ENCODE data around the gene PRM2. TPM values are rescaled to one million over a fixed set of nuclear protein-coding genes. Genes with fewer than 3 reads are reported as not detected.

Gene PRM2, protein sequence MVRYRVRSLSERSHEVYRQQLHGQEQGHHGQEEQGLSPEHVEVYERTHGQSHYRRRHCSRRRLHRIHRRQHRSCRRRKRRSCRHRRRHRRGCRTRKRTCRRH
- not detected in 2 replicates for total RNA-seq

GRCh38 chr16:11276143-11276895 is at the start of gene PRM2:
Gene PRM2, minus strand, starts transcription at chr16:11276480. Its CDS starts 110 bp downstream, at chr16:11276370.
- DNase-seq (ENCODE audit: extremely low read depth, low read depth, low spot score): no peak

- DNase-seq (ENCODE audit: extremely low read depth, low read depth, low spot score): no peak
These were observed 49.3 kb upstream of the PRM2 start for GRCh38 chr16:11325404-11326083.

GRCh38 chr16:11323551-11324336 is 47.5 kb upstream of the PRM2 start:
- DNase-seq (ENCODE audit: extremely low read depth, low read depth, low spot score): no peak

- DNase-seq (ENCODE audit: extremely low read depth, low read depth, low spot score): no peak
These were observed 46.5 kb upstream of the PRM2 start for GRCh38 chr16:11322823-11323222.

- DNase-seq (ENCODE audit: extremely low read depth, low read depth, low spot score): no peak
These were observed 45.4 kb upstream of the PRM2 start for GRCh38 chr16:11321662-11322061.

DNA sequence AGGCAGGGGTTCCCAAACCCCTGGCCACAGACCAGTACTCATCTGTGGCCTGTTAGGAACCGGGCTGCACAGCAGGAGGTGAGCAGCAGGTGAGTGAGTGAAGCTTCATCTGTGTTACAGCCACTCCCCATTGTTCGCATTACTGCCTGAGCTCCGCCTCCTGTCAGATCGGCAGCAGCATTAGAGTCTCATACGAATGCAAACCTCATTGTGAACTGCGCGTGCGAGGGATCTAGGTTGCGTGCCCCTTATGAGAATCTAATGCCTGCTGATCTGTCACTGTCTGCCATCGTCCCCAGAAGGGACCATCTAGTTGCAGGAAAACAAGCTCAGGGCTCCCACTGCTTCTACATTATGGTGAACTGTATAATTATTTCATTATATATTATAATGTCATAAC is 43.9 kb upstream of the PRM2 start:
- no peak for DNase-seq (ENCODE audit: extremely low read depth, low read depth, low spot score)

DNA sequence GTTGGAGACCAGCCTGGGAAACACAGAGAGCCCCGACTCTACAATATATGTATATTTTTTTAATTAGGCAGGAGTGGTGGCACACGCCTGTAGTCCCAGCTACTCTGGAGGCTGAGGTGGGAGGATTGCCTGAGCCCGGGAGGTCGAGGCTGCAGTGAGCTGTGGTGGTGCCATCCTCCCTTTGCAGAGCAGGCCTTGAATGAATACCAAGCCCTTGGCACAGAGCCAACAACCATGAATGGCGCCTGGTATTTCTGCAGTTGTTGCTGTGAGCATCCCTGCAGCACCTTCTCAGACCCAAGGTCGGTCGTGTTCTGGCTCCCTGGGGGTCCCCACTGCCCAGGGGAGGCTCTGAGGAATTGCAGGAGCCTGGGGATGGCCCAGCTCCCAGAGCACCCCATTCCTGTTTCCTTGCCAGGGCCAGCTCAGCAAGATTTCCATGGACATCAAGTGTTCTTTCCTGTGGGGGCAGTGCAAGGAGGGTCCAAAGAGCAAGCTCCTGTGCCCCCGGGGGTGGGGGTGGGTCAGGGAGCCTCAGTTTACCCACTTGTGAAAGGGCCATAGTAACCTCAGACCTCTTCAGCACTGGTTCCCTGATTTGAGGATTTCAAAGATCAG is 43.4 kb upstream of the PRM2 start:
- no peak for DNase-seq (ENCODE audit: extremely low read depth, low read depth, low spot score)

GRCh38 chr16:11318817-11319216 is 42.5 kb upstream of the PRM2 start:
- no peak for DNase-seq (ENCODE audit: extremely low read depth, low read depth, low spot score)

- no peak for DNase-seq (ENCODE audit: extremely low read depth, low read depth, low spot score)
These were observed 40.2 kb upstream of the PRM2 start for GRCh38 chr16:11316331-11317015.

GRCh38 chr16:11315510-11315909 is 39.2 kb upstream of the PRM2 start:
- DNase-seq (ENCODE audit: extremely low read depth, low read depth, low spot score): no peak

- no peak for DNase-seq (ENCODE audit: extremely low read depth, low read depth, low spot score)
These were observed 38.1 kb upstream of the PRM2 start for GRCh38 chr16:11314309-11314894.

GRCh38 chr16:11313493-11314308 is 37.4 kb upstream of the PRM2 start:
- DNase-seq (ENCODE audit: extremely low read depth, low read depth, low spot score): no peak

DNA sequence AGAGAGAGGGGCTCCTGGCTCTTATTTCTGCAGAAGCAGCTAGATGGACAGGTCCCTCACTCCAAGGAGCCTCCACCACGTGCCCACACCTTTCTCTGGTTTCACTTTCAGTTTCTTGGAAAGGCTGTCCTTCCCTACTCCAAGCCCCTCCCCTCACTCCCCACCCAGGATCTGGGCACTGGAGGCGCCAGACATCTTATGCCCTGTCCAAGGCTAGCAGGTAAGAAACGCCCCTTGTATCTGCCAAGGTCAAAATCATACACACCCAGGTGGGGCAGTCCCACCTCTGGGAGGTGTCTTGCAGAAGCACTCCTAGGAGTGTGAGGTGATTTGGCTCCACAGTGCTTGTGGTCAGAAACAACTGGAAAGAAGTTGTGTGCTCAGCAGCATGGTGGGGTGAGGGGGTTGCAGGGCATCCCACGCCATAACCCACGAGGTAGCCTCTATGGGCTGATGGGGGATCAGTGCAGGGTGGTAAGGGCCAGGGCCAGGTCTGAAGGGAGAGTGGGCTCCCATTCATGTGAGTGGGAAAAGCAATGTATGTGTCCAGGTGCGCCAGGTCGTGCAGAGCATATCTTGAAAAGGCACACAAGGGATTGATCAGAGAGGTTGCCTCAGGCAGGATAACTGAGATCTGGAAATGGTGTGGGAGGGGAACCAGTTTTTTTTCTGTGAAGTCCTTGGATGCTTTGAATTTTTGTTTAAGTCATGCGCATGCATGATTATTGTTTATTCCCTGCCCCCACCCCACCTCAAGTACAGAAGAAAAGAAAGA is 36.6 kb upstream of the PRM2 start:
- no peak for DNase-seq (ENCODE audit: extremely low read depth, low read depth, low spot score)

DNA sequence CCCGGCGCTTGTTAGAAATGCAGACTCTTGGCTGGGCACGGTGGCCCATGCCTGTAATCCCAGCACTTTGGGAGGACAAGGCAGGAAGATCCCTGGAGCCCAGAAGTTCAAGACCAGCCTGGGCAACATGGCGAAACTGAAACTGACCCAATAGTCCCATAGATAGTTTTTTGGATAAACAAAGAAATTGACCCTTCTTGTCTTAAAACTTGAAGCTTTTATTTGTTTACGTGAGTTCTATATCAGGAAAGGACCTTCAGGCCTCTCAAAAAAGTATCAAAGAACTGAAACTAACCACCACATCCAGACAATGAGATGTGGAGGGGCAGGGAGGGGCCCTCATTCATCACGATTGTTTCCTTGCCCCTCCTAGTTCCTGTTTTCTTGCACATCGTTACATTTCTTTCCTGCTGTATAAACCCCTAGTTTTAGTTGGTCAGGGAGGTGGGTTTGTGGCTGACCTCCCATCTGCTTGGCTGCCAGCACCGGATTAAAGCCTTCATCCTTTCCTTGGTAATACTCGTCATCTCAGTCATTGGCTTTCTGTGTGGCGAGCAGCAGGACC is 34.8 kb upstream of the PRM2 start:
- no peak for DNase-seq (ENCODE audit: extremely low read depth, low read depth, low spot score)

DNA sequence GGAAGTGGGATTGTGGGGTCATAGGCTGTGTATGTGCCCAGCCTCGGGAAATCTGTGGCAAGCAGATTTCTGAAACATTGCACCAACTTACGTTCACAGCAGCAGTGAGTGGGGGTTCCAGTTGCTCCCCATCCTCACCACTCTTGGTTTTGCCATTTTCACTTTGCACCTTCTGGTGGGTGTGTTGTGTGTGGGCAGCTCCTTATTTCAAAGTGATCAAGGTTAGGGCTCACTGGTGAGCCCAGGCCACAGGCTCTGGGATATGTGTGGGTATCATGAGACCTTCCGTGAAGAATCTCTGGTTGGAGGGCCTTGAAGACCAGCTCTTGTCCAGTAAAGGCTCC is 34.3 kb upstream of the PRM2 start:
- DNase-seq (ENCODE audit: extremely low read depth, low read depth, low spot score): no peak

- DNase-seq (ENCODE audit: extremely low read depth, low read depth, low spot score): no peak
These were observed 33.8 kb upstream of the PRM2 start for GRCh38 chr16:11309895-11310633.

- DNase-seq (ENCODE audit: extremely low read depth, low read depth, low spot score): no peak
These were observed 32.4 kb upstream of the PRM2 start for GRCh38 chr16:11308493-11309283.

Measured in glomerular endothelial cell (primary cell).